ENCODE results near the gene ATP2C1.
A peak's percentile ranks its signal among the peaks of the same experiment; 100 is the strongest.

ATP2C1 gene

DNA sequence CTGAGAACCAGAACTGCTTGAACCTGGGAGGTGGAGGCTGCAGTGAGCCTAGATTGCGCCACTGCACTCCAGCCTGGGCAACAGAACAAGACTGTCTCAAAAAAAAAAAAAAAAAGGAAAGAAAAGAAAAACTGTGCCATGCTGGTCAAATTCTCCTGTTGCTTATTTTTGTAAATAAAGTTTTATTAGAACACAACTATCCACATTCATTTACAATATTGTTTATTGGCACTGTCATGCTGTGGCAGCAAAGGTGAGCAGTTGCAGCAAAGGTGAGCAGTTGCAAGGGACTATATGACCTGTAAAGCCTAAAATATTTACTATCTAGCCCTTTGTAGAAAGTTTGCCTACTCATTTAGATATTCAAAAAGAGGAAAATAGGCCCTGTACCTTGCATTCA, 114.4 kb downstream of the ATP2C1 start:
- H3K9ac ChIP-seq (ENCODE audit: insufficient read length) = no peak overlapping the region
- H3K36me3 ChIP-seq (ENCODE audit: insufficient read depth, low read length) = peaks cover 51% of the 10 kb centered on the region
- H3K9me3 ChIP-seq (ENCODE audit: low read depth, low read length) = no peaks in the 10 kb centered on the region
- H3K4me3 ChIP-seq = no peak overlapping the region
- no peak overlapping the region for H3K27ac ChIP-seq
- TF ChIP-seq EZH2 (IDR thresholded peaks at IDR 0.05) (no peak), POLR2AphosphoS5 (IDR thresholded peaks at IDR 0.05; ENCODE audit: borderline replicate concordance, low read depth, low read length) (no peak), FOXP2 (optimal IDR thresholded peaks at IDR 0.05; ENCODE audit: control extremely low read depth, extremely low read length, insufficient read depth) (no peak)
- DNase-seq (ENCODE audit: low read depth, low spot score) = no peak

DNA sequence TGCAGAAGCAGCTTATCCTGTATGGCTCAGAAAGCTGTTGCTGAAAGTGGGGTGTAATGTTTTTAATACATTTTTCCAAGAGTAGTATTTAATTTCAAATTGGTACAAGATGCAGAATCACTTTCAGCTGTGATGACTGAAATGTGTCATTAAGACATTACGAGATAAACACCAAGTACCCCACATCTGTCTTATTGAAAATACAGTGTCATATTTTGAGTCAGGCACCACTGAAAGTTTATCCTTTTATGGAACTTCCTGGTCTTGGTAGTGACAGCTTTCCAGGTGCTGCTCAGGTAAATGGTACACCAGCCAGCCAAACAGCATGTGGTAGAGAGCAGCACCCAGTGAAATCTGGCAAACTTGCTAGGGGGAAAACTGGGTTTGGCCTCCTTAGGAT, 115.8 kb downstream of the ATP2C1 start:
- H3K27ac ChIP-seq = 0 out of 2 replicates have a peak overlapping the region, but pooled peaks have one; percentile 12
- no peaks in the 10 kb centered on the region for H3K9me3 ChIP-seq (ENCODE audit: low read depth, low read length)
- TF ChIP-seq EZH2 (IDR thresholded peaks at IDR 0.05) = no peak
- no peak for DNase-seq (ENCODE audit: low read depth, low spot score)
- no peak overlapping the region for H3K9ac ChIP-seq (ENCODE audit: insufficient read length)
- H3K4me3 ChIP-seq = no peak overlapping the region
- H3K36me3 ChIP-seq (ENCODE audit: insufficient read depth, low read length) = peaks cover 55% of the 10 kb centered on the region

DNA sequence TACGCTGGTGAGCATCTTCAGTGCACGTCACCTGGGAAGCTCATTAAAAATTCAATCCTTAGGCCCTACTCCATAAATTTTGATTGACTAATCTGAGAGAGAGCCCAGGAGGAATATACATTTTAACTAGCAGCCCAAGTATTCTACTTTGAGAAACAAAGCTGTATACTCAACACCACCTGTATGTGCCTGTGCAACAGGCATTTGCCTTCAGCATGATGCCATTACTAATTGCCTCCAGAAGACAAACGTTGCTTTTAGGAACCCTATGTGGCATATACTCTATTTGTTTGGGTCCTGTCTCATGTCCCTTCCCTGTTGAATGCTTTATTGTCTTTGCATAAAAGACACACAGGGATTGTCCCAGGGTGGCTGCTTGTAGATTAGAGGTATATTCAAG, 125.1 kb downstream of the ATP2C1 start:
- H3K9ac ChIP-seq (ENCODE audit: insufficient read length) = no peak overlapping the region
- H3K27ac ChIP-seq = no peak overlapping the region
- no peak for DNase-seq (ENCODE audit: low read depth, low spot score)
- no peaks in the 10 kb centered on the region for H3K9me3 ChIP-seq (ENCODE audit: low read depth, low read length)
- TF ChIP-seq EZH2 (IDR thresholded peaks at IDR 0.05) (no peak), POLR2AphosphoS5 (IDR thresholded peaks at IDR 0.05; ENCODE audit: borderline replicate concordance, low read depth, low read length) (no peak), FOXP2 (optimal IDR thresholded peaks at IDR 0.05; ENCODE audit: control extremely low read depth, extremely low read length, insufficient read depth) (no peak)
- H3K36me3 ChIP-seq (ENCODE audit: insufficient read depth, low read length) = peaks cover 53% of the 10 kb centered on the region
- H3K4me3 ChIP-seq = no peak overlapping the region

DNA sequence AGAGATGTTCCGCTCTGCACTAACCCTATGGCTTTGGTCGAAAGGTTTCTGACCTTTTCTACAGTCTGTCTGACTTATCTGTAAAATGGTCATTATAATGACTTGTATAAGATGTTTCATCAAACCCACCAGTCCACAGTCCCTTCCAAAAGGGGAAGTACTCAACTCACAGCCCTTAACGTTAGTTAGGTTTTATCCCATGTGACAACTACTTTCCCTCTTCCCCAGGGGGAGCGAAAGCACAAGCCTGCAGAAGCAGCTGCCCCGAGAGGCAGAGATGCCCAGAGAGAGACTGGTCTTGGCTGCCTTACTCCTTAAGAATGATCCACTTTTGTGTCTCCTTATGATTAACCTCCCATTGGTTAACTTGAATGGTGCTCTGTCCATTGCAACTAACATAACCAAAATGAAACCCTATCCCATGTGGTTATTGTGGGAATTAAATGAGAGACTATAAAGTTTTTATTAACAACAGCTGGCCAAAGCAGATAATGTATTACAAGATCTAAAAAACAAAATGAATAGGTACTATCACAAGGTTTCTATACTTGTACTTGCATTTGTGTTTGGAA, 126.3 kb downstream of the ATP2C1 start:
- DNase-seq (ENCODE audit: low read depth, low spot score) = no peak
- Histone ChIP-seq H3K27ac (no peak overlapping the region), H3K36me3 (ENCODE audit: insufficient read depth, low read length) (peaks cover 53% of the 10 kb centered on the region), H3K9me3 (ENCODE audit: low read depth, low read length) (no peaks in the 10 kb centered on the region), H3K9ac (ENCODE audit: insufficient read length) (no peak overlapping the region), H3K4me3 (peak overlapping the region; percentile 21)
- TF ChIP-seq FOXP2 (optimal IDR thresholded peaks at IDR 0.05; ENCODE audit: control extremely low read depth, extremely low read length, insufficient read depth) = no peak

DNA sequence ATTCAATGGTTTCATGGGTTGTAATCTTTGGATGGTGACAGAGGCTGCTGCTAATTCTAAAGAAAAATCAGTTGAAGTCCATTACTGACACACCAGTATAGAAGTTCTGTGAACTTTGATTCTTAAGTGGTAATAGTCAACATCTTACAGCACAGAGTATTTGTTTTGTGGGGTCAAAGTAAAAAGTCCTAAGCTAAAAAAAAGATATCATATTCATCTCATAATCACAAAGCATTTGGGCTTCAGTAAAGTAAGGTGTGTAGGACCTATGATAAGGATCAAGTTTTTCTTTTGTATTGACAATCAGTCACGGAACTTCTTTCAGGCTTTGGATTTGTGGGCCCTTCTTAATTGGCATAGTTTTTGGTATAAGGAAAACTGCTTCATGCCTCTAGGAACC, 131.7 kb downstream of the ATP2C1 start:
- TF ChIP-seq POLR2AphosphoS5 (IDR thresholded peaks at IDR 0.05; ENCODE audit: borderline replicate concordance, low read depth, low read length) (no peak), EZH2 (IDR thresholded peaks at IDR 0.05) (no peak), FOXP2 (optimal IDR thresholded peaks at IDR 0.05; ENCODE audit: control extremely low read depth, extremely low read length, insufficient read depth) (no peak)
- Histone ChIP-seq H3K36me3 (ENCODE audit: insufficient read depth, low read length) (peaks cover 25% of the 10 kb centered on the region), H3K4me3 (peak overlapping the region; percentile 86), H3K27ac (no peak overlapping the region), H3K9ac (ENCODE audit: insufficient read length) (peak overlapping the region; percentile 75), H3K9me3 (ENCODE audit: low read depth, low read length) (no peaks in the 10 kb centered on the region)
- no peak for DNase-seq (ENCODE audit: low read depth, low spot score)

- Histone ChIP-seq H3K36me3 (ENCODE audit: insufficient read depth, low read length) (peaks cover 25% of the 10 kb centered on the region), H3K9me3 (ENCODE audit: low read depth, low read length) (no peaks in the 10 kb centered on the region), H3K27ac (0 out of 2 replicates have a peak within 1 kb of the TSS, but pooled peaks have one; percentile 25), H3K9ac (ENCODE audit: insufficient read length) (peak within 1 kb of the TSS; percentile 75), H3K4me3 (peak within 1 kb of the TSS; percentile 86)
- TF ChIP-seq FOXP2 (optimal IDR thresholded peaks at IDR 0.05; ENCODE audit: control extremely low read depth, extremely low read length, insufficient read depth) = peak; percentile 15
- TF ChIP-seq POLR2AphosphoS5 (IDR thresholded peaks at IDR 0.05; ENCODE audit: borderline replicate concordance, low read depth, low read length) = peak; percentile 85
- TF ChIP-seq EZH2 (IDR thresholded peaks at IDR 0.05) = no peak
- DNase-seq (ENCODE audit: low read depth, low spot score) = no peak
Measured at GRCh38 chr3:131026321-131027151, 132.7 kb downstream of the ATP2C1 start, which contains the start of the genes ASTE1 and NEK11. TSS of gene ASTE1 (minus strand) at chr3:131026825. CDS start at chr3:131025306, 1,519 bp downstream. TSS of gene NEK11 (plus strand) at chr3:131026877. CDS start at chr3:131029709, 2,832 bp downstream.

- no peak overlapping the region for H3K9ac ChIP-seq (ENCODE audit: insufficient read length)
- no peaks in the 10 kb centered on the region for H3K9me3 ChIP-seq (ENCODE audit: low read depth, low read length)
- H3K4me3 ChIP-seq = no peak overlapping the region
- TF ChIP-seq POLR2AphosphoS5 (IDR thresholded peaks at IDR 0.05; ENCODE audit: borderline replicate concordance, low read depth, low read length) = no peak
- TF ChIP-seq EZH2 (IDR thresholded peaks at IDR 0.05) = no peak
- TF ChIP-seq FOXP2 (optimal IDR thresholded peaks at IDR 0.05; ENCODE audit: control extremely low read depth, extremely low read length, insufficient read depth) = no peak
- H3K36me3 ChIP-seq (ENCODE audit: insufficient read depth, low read length) = peaks cover 14% of the 10 kb centered on the region
- no peak for DNase-seq (ENCODE audit: low read depth, low spot score)
- H3K27ac ChIP-seq = peak overlapping the region; percentile 63
Measured at GRCh38 chr3:131028844-131029243, 135.0 kb downstream of the ATP2C1 start.

DNA sequence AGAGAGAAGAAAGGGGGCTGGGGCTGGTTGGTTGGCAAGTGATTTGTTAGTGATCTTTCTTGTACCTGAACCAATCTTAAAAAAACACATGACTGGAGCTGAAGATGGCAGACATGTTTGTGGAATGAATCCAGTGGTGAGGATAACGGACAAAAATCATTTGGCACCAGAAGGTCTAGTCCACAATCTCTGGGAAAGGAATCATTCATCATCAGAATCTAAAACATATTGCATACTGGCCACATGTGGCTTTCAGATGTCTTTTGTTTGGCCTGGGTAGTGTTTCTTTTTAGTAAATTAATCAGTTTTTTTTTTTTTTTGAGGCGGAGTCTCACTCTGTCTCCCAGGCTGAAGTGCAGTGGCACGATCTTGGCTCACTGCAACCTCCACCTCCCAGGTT, 137.8 kb downstream of the ATP2C1 start:
- no peak for TF ChIP-seq EZH2 (IDR thresholded peaks at IDR 0.05)
- no peak for TF ChIP-seq POLR2AphosphoS5 (IDR thresholded peaks at IDR 0.05; ENCODE audit: borderline replicate concordance, low read depth, low read length)
- TF ChIP-seq FOXP2 (optimal IDR thresholded peaks at IDR 0.05; ENCODE audit: control extremely low read depth, extremely low read length, insufficient read depth) = no peak
- no peak overlapping the region for H3K9ac ChIP-seq (ENCODE audit: insufficient read length)
- peak overlapping the region; percentile 64 for H3K27ac ChIP-seq
- no peaks in the 10 kb centered on the region for H3K9me3 ChIP-seq (ENCODE audit: low read depth, low read length)
- DNase-seq (ENCODE audit: low read depth, low spot score) = no peak
- no peak overlapping the region for H3K4me3 ChIP-seq
- H3K36me3 ChIP-seq (ENCODE audit: insufficient read depth, low read length) = no peaks in the 10 kb centered on the region
